ENCODE measurements around the gene CLDN2.
"Not testable (repeated sequence)": the region's sequence is repeated elsewhere in the genome, so short reads cannot be mapped to it uniquely, and the experiment has no call there.

The CLDN2 gene, protein sequence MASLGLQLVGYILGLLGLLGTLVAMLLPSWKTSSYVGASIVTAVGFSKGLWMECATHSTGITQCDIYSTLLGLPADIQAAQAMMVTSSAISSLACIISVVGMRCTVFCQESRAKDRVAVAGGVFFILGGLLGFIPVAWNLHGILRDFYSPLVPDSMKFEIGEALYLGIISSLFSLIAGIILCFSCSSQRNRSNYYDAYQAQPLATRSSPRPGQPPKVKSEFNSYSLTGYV

DNA sequence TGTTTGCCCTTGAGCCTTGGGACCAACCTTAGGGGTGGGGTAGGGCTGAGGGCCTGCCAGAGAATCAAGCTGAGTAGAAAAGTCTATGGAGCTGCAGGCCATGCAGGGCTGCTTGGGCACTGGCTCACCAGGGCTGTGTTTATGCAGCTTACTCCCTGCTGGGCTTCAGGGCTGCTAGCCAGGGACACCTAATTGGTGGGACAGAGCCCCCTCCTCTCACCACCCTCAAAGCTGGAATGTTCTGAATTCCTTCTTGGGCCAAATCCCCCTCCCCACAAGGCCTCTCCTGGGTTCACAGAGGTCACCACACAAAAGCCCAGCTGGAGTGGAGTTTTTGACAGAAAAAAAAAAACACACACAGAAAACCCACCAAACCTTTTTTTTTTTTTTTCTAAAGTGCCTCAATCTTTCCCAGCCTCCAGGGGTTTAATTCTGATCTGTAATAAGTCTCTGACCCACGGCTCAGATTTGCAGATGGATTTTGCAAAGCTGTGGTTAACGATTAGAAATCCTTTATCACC lies at the start of gene CLDN2:
Gene CLDN2, plus strand, starts transcription at position 471 of the 521 bp plus-strand sequence. CDS start 7,827 bp downstream, outside the sequence.
- TF ChIP-seq, protein P1, sequence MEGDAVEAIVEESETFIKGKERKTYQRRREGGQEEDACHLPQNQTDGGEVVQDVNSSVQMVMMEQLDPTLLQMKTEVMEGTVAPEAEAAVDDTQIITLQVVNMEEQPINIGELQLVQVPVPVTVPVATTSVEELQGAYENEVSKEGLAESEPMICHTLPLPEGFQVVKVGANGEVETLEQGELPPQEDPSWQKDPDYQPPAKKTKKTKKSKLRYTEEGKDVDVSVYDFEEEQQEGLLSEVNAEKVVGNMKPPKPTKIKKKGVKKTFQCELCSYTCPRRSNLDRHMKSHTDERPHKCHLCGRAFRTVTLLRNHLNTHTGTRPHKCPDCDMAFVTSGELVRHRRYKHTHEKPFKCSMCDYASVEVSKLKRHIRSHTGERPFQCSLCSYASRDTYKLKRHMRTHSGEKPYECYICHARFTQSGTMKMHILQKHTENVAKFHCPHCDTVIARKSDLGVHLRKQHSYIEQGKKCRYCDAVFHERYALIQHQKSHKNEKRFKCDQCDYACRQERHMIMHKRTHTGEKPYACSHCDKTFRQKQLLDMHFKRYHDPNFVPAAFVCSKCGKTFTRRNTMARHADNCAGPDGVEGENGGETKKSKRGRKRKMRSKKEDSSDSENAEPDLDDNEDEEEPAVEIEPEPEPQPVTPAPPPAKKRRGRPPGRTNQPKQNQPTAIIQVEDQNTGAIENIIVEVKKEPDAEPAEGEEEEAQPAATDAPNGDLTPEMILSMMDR (IDR thresholded peaks at IDR 0.05) = no peak
- peaks cover 27% of the 10 kb centered on the region for H3K9me3 Mint-ChIP-seq
- DNase-seq = peak; percentile 43

DNA sequence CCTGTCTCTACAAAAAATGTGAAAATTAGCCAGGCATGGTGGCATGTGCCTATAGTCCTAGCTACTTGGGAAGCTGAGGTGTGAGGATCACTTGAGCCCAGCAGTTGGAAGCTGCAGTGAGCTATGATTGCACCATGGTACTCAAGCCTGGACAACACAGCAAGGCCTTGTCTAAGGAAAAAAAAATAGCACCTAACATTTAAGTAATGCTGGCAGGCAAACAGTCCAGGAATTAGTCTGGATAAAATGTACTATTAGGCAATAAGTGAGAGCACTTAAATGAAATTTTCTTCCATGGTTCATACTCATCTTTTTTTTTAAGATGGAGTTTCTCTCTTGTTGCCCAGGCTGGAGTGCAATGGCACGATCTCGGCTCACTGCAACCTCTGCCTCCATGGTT lies 47.4 kb upstream of the CLDN2 start:
- H3K4me1 Mint-ChIP-seq; H3K36me3 Mint-ChIP-seq (ENCODE audit: low read depth); DNase-seq; H3K4me3 Mint-ChIP-seq; H3K27ac Mint-ChIP-seq; H3K27me3 Mint-ChIP-seq (ENCODE audit: low read depth, poor library complexity); H3K9me3 Mint-ChIP-seq: not testable (repeated sequence)

More for the DNA sequence above, at the start of gene CLDN2:
- peak within 1 kb of the TSS; percentile 84 for H3K27ac Mint-ChIP-seq
- H3K36me3 Mint-ChIP-seq (ENCODE audit: low read depth) = no peaks in the 10 kb centered on the region
- H3K4me1 Mint-ChIP-seq = peaks cover 15% of the 10 kb centered on the region
- H3K27me3 Mint-ChIP-seq (ENCODE audit: low read depth, poor library complexity) = peaks cover 11% of the 10 kb centered on the region
- peak within 1 kb of the TSS; percentile 45 for H3K4me3 Mint-ChIP-seq

DNA sequence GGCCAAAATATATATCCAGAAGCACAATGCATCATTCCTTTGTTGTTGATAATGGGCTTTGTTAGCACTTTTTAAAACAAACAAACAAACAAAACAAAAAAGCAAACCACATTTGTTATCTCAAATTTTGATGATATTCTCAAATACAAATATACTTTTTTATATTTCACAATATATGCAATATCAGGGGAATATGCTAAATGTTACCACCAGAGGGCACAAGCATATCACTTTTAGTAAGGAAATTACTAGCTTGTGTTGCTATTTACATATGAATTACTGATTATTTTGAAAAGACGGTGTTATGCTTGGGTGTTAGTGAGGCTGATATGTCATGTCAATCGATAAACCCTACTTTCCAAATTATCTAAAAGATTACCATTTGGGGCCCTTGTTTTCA lies 46.1 kb upstream of the CLDN2 start:
- TF ChIP-seq, protein P1 (IDR thresholded peaks at IDR 0.05) = peak; percentile 61
- no peak for DNase-seq

DNA sequence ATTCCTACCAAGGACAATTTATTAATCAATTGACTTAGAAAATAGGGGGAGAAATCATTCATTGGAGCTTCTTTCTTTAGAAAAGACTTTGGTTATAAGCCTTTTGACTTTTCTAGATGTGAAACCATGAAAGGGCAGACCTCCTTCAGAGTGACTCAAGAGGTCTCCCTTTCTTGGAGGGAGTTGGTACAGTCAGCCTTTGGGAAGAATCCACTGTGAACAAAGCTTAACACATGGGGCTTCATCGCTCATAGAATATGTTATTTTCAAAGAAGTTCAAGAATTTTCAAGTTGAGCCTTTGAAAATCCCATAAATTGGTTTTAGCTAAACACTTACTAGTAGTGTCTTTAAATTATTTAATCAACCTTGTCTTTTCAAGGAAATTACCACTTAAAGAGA lies 45.1 kb upstream of the CLDN2 start:
- no peaks in the 10 kb centered on the region for H3K4me1 Mint-ChIP-seq
- DNase-seq = no peak
- H3K27ac Mint-ChIP-seq = no peak overlapping the region
- H3K27me3 Mint-ChIP-seq (ENCODE audit: low read depth, poor library complexity) = peaks cover 3% of the 10 kb centered on the region
- H3K36me3 Mint-ChIP-seq (ENCODE audit: low read depth) = no peaks in the 10 kb centered on the region
- H3K9me3 Mint-ChIP-seq = peaks cover 31% of the 10 kb centered on the region
- TF ChIP-seq, protein P1 (IDR thresholded peaks at IDR 0.05) = no peak
- H3K4me3 Mint-ChIP-seq = no peak overlapping the region

More for the DNA sequence above, 46.1 kb upstream of the CLDN2 start:
- Mint-ChIP-seq H3K4me1 (no peaks in the 10 kb centered on the region), H3K4me3 (no peak overlapping the region), H3K9me3 (peaks cover 22% of the 10 kb centered on the region), H3K36me3 (ENCODE audit: low read depth) (no peaks in the 10 kb centered on the region), H3K27me3 (ENCODE audit: low read depth, poor library complexity) (peaks cover 2% of the 10 kb centered on the region), H3K27ac (no peak overlapping the region)

DNA sequence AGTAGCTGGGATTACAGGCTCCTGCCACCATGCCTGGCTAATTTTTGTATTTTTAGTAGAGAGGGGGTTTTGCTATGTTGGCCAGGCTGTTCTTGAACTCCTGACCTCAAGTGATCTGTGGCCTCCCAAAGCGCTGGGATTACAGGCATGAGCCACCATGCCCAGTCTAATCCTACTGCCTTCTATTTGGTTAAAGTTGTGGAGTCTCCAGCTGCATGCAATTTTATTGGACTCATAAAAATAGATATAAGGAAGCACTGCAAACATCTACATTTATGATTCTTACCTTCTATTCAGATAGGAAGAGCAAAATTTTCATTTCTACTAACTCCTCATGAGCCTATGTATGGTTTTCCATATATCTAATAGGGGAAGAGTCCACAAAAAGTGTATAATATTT lies 30.7 kb upstream of the CLDN2 start:
- Mint-ChIP-seq H3K4me1 (peaks cover 17% of the 10 kb centered on the region), H3K27ac (no peak overlapping the region), H3K36me3 (ENCODE audit: low read depth) (no peaks in the 10 kb centered on the region), H3K9me3 (peaks cover 19% of the 10 kb centered on the region), H3K27me3 (ENCODE audit: low read depth, poor library complexity) (peaks cover 12% of the 10 kb centered on the region), H3K4me3 (no peak overlapping the region)
- TF ChIP-seq, protein P1 (IDR thresholded peaks at IDR 0.05) = no peak
- no peak for DNase-seq

DNA sequence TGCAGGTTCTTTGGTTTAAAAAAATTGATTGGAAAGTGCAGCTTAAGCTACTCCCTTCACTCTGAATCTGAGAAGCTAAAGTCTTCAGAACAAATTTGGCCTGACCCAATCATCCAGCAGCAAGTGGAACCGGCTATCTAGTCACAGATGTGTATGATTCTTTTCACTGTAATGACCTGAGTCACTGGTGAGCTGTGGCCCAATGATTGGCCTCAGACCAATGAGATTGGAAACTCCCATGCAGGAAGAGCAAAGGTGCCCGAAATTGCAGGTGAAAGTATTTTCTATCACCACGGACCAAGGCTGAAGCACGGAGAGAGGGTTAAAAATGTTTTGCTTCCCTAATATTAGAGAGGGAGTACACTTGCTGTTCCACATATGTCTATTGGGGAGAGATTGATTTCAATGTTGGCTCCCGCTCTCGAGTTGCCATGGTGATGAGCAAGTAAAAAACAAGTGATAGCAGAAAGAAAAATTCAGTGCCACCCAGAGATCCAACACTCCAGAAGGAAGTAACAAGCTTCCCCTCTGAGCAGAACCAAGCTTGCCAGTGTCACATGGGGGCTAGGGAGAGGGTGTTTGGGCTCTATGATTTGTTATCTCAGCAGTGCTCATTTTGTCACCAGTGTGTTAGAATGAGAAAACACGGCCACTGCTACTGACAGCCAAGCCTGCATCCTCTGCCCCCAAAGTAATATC lies 28.3 kb upstream of the CLDN2 start:
- DNase-seq = no peak
- Mint-ChIP-seq H3K4me3 (no peak overlapping the region), H3K9me3 (peaks cover 33% of the 10 kb centered on the region), H3K27ac (no peak overlapping the region), H3K27me3 (ENCODE audit: low read depth, poor library complexity) (peaks cover 18% of the 10 kb centered on the region), H3K4me1 (peaks cover 33% of the 10 kb centered on the region), H3K36me3 (ENCODE audit: low read depth) (no peaks in the 10 kb centered on the region)
- TF ChIP-seq, protein P1 (IDR thresholded peaks at IDR 0.05) = no peak
